Gastrocnemius medialis (tissue), 4 donors: ENCODE results near the gene ADRM1. TPM values are rescaled to one million over a fixed set of nuclear protein-coding genes. Genes with fewer than 3 reads are reported as not detected.

Source experiments
- ATAC-seq, 2 donors: fragments of 150-250 bp; one replicate each; pipeline ENCODE4 v1.9.1; 2016
- DNase-seq, 2 donors: peaks; one replicate each; pipeline ENCODE4 v3.0.0-alpha.2; 2019
- H3K27ac ChIP-seq, 4 donors: fragments of 200-600 bp; sonication (generic); 1 replicate in 1 of 4; 2 replicates in 3 of 4; pipeline ENCODE4 v1.5.1; 2016 to 2018; ENCODE audit warnings: mild to moderate bottlenecking in 2 of 4, moderate library complexity in 1 of 4
- H3K27me3 ChIP-seq, 3 donors: fragments of 200-600 bp; sonication (generic) in 2 of 3; 1 replicate in 1 of 3; 2 replicates in 2 of 3; pipeline versions ENCODE4 v1.5.1 to v1.6.0; 2016 to 2019; ENCODE audit warnings: mild to moderate bottlenecking in 1 of 3, moderate library complexity in 1 of 3
- H3K36me3 ChIP-seq, 2 donors: fragments of 200-600 bp; sonication (generic) in 1 of 2; one replicate each; pipeline ENCODE4 v1.5.1; 2017 to 2018
- H3K4me1 ChIP-seq, 2 donors: fragments of 200-600 bp; sonication (generic) in 1 of 2; one replicate each; pipeline ENCODE4 v1.5.1; 2016 to 2017; ENCODE audit warnings: mild to moderate bottlenecking in 2 of 2
- H3K4me3 ChIP-seq, 4 donors: fragments of 200-600 bp; sonication (generic) in 3 of 4; 1 replicate in 1 of 4; 2 replicates in 3 of 4; pipeline ENCODE4 v1.5.1; 2016 to 2019; ENCODE audit warnings: mild to moderate bottlenecking in 2 of 4
- H3K9me3 ChIP-seq, 3 donors: fragments of 200-600 bp; sonication (generic) in 2 of 3; 1 replicate in 1 of 3; 2 replicates in 2 of 3; pipeline ENCODE4 v1.5.1; 2016 to 2019
- CTCF ChIP-seq, 5 experiments: fragments of 450-650 bp in 3 of 5; fragments of 200-600 bp in 2 of 5; sonication (generic) in 2 of 5; IDR thresholded peaks in 4 of 5; conservative IDR thresholded peaks in 1 of 5; 1 replicate in 4 of 5; 2 replicates in 1 of 5; pipeline ENCODE4 v1.5.1; 2016 to 2019; ENCODE audit warnings: antibody characterized with exemption in 5 of 5, mild to moderate bottlenecking in 3 of 5, moderate library complexity in 3 of 5
- POLR2A ChIP-seq, 2 donors: fragments of 450-650 bp; IDR thresholded peaks; one replicate each; pipeline ENCODE4 v1.6.1; 2017; ENCODE audit warnings: antibody characterized with exemption in 2 of 2, mild to moderate bottlenecking in 2 of 2, moderate library complexity in 2 of 2
- in situ Hi-C, 4 donors: fragments of 200-750 bp; cut with MboI; loops; one replicate each; pipeline versions ENCODE4 v1.15.0 to v1.8.0; 2017; ENCODE audit warnings: low sequenced_read_pairs in 4 of 4
- intact Hi-C: fragments of 100-400 bp; cut with DNase I; formaldehyde crosslinking; loops from one replicate; pipeline ENCODE4 v1.15.1; 2023; ENCODE audit warnings: low total_unique reads
- total RNA-seq, 4 donors: library from RNA; depleted of rRNA; stranded (reverse); fragments of >200 nt; gene quantifications; one replicate each; pipeline versions ENCODE4 v1.1.0 to v1.2.3, GENCODE V29; 2016

The ADRM1 gene
- total RNA-seq, 4 donors from 2014 or later: 389 to 644 (median 611) TPM

GRCh38 chr20:62273416-62273815 is 29.4 kb upstream of the ADRM1 start:
- in situ Hi-C loops: no loop called here
- ATAC-seq: no peak
- Histone ChIP-seq H3K27me3 (no peaks in the 10 kb centered on the region), H3K4me3 (no peak overlapping the region), H3K27ac (peak overlapping the region in 1 of 4 donors; percentile 89), H3K9me3 (no peaks in the 10 kb centered on the region), H3K4me1 (peaks cover 23 to 38% of the 10 kb centered on the region in 2 donors), H3K36me3 (peaks cover 0 to 19% of the 10 kb centered on the region in 2 donors)
- intact Hi-C loops: no loop called here
- TF ChIP-seq CTCF (IDR thresholded peaks at IDR 0.05 in 4 of 5, conservative IDR thresholded peaks at IDR 0.05 in 1 of 5) (no peak), POLR2A (IDR thresholded peaks at IDR 0.05) (no peak)
- no peak for DNase-seq

DNA sequence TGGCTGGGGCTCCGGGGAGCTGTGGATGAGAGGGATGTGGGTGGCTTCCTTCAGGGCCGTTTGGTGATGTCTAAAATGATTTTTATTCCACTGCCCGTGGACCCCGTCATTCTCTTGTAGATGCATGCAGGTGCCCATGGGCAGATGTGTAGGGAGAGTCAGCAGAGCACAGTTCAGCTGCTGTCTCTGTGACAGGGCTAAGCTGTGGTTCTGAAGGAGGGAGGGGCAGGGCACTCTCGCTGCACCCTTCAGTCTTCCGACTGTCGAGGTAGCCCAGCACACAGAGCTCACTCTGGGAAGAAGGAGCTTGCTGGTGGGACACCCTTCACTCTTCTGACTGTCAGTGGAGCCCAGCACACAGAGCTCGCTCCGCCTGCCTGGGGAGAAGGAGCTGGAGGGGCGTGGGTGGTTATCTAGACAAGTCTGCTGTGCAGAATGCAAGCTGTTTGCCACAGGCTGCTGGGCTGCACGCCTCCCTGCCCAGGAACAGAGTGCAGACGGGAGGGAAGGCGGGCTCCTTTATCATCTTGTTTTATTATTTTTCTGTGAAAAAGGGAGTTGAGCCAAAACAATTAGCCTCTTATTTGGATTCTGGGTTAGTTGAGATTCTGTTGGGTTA is 28.4 kb upstream of the ADRM1 start:
- Histone ChIP-seq H3K4me1 (peaks cover 17 to 29% of the 10 kb centered on the region in 2 donors), H3K27me3 (no peaks in the 10 kb centered on the region), H3K9me3 (no peaks in the 10 kb centered on the region), H3K27ac (peak overlapping the region; percentile 77 to 95 (median 90)), H3K36me3 (peaks cover 0 to 25% of the 10 kb centered on the region in 2 donors), H3K4me3 (no peak overlapping the region)
- in situ Hi-C loops: no loop called here
- intact Hi-C loops: no loop called here
- DNase-seq: no peak
- no peak for ATAC-seq
- TF ChIP-seq POLR2A (IDR thresholded peaks at IDR 0.05) (no peak), CTCF (IDR thresholded peaks at IDR 0.05 in 4 of 5, conservative IDR thresholded peaks at IDR 0.05 in 1 of 5) (no peak)

GRCh38 chr20:62275219-62275618 is 27.6 kb upstream of the ADRM1 start:
- Histone ChIP-seq H3K27ac (peak overlapping the region; percentile 77 to 95 (median 90)), H3K4me3 (no peak overlapping the region), H3K36me3 (peaks cover 0 to 32% of the 10 kb centered on the region in 2 donors), H3K9me3 (no peaks in the 10 kb centered on the region), H3K27me3 (no peaks in the 10 kb centered on the region), H3K4me1 (peaks cover 17 to 29% of the 10 kb centered on the region in 2 donors)
- in situ Hi-C loops (loop anchor here in 1 of 4 donors (25.0 kb wide), 1 partner anchor 112 kb away; the partner anchor contains the start of gene RPS21), intact Hi-C loops (no loop called here)
- no peak for DNase-seq
- TF ChIP-seq CTCF (IDR thresholded peaks at IDR 0.05 in 4 of 5, conservative IDR thresholded peaks at IDR 0.05 in 1 of 5) (no peak), POLR2A (IDR thresholded peaks at IDR 0.05) (no peak)
- ATAC-seq: no peak

DNA sequence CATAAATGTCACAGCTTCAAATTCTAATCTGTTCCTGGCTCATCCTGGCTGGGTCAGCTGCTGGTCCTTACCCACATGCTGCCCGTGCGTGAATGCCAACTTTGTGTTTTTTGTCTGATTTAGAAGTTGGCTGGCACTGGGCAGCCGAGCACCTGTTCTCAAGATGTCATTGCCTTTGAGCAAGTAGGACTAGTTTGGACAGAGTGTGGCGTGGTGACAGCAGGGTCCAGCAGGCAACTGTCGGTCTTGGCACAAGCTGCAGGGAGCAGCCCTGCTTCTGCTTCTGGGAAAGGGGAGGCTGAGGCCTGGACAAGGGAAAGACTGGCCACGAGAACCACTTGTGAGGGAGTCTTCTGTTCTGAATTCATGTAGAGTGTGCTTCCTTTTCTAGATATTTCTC is 26.4 kb upstream of the ADRM1 start:
- in situ Hi-C loops: loop anchor here in 1 of 4 donors (25.0 kb wide), 1 partner anchor 111 kb away; the partner anchor contains the start of gene RPS21
- peaks cover 0 to 45% of the 10 kb centered on the region in 2 donors for H3K36me3 ChIP-seq
- intact Hi-C loops: no loop called here
- DNase-seq: peak; percentile 94 to 98
- no peaks in the 10 kb centered on the region for H3K9me3 ChIP-seq
- no peak overlapping the region for H3K4me3 ChIP-seq
- H3K4me1 ChIP-seq: peaks cover 17 to 29% of the 10 kb centered on the region in 2 donors
- no peaks in the 10 kb centered on the region for H3K27me3 ChIP-seq
- peak overlapping the region; percentile 77 to 95 (median 90) for H3K27ac ChIP-seq
- no peak for TF ChIP-seq POLR2A (IDR thresholded peaks at IDR 0.05)
- peak in 1 of 5 experiments; percentile 13 for TF ChIP-seq CTCF (IDR thresholded peaks at IDR 0.05 in 4 of 5, conservative IDR thresholded peaks at IDR 0.05 in 1 of 5)
- peak; percentile 90 to 94 for ATAC-seq
